Naive thymus-derived CD4-positive, alpha-beta T cell (primary cell): Measurements from ENCODE around the gene SLC25A11. TPM values are rescaled to one million over a fixed set of nuclear protein-coding genes. Genes with fewer than 3 reads are reported as not detected.

Source experiments
- ATAC-seq: fragments of 150-1000 bp; cut with Tn5 transposase; 2 replicates; pipeline ENCODE4 v1.10.0; 2021; ENCODE audit warnings: mild to moderate bottlenecking, moderate library complexity
- CTCF ChIA-PET: fragments of 350-600 bp; sonication (Branson Sonifier 250); formaldehyde crosslinking; loops from one replicate; lab custom pipeline; 2021; ENCODE audit warnings: antibody characterized with exemption; lab: Charles Lee
- POLR2A ChIA-PET: fragments of 350-600 bp; sonication (Branson Sonifier 250); formaldehyde crosslinking; loops from one replicate; lab custom pipeline; 2021; ENCODE audit warnings: antibody characterized with exemption, inconsistent platforms; lab: Charles Lee
- DNase-seq, 9 donors: peaks; one replicate each; pipeline versions ENCODE4 v3.0.0 to v3.0.0-alpha.2; 2020 to 2022; ENCODE audit warnings: mixed read lengths in 1 of 9
- H3K27ac ChIP-seq: one replicate; pipeline ENCODE4 v1.7.0; 2013; ENCODE audit warnings: mild to moderate bottlenecking, low read depth, low read length, moderate library complexity
- H3K27me3 ChIP-seq, 2 donors: one replicate each; pipeline ENCODE4 v1.7.0; 2013; ENCODE audit warnings: low read length in 2 of 2, mild to moderate bottlenecking in 2 of 2, moderate library complexity in 2 of 2; ENCODE audit not compliant: control insufficient read depth in 2 of 2, insufficient read depth in 2 of 2
- H3K36me3 ChIP-seq, 3 experiments: 1 replicate in 2 of 3; 2 replicates in 1 of 3; pipeline ENCODE4 v1.7.0; 2013; ENCODE audit warnings: low read length in 3 of 3, mild to moderate bottlenecking in 3 of 3, moderate library complexity in 1 of 3; ENCODE audit not compliant: insufficient read depth in 3 of 3, control insufficient read depth in 2 of 3
- H3K4me1 ChIP-seq, 2 donors: one replicate each; pipeline ENCODE4 v1.7.0; 2013; ENCODE audit warnings: low read length in 2 of 2, mild to moderate bottlenecking in 2 of 2, moderate library complexity in 1 of 2; ENCODE audit not compliant: control insufficient read depth in 2 of 2, insufficient read depth in 2 of 2
- H3K4me3 ChIP-seq: 2 replicates; pipeline ENCODE4 v1.7.0; 2013; ENCODE audit warnings: mild to moderate bottlenecking, low read length
- H3K9me3 ChIP-seq, 3 experiments: 1 replicate in 2 of 3; 2 replicates in 1 of 3; pipeline ENCODE4 v1.7.0; 2013; ENCODE audit warnings: low read length in 3 of 3; ENCODE audit not compliant: control insufficient read depth in 2 of 3
- H3K27ac Mint-ChIP-seq, 9 donors: one replicate each; pipeline ENCODE4 v1.8.0; 2020 to 2022; ENCODE audit warnings: mixed read lengths in 9 of 9, mild to moderate bottlenecking in 8 of 9, moderate library complexity in 5 of 9, inconsistent platforms in 2 of 9
- H3K27me3 Mint-ChIP-seq, 5 donors: one replicate each; pipeline ENCODE4 v1.8.0; 2021 to 2022; ENCODE audit warnings: mixed read lengths in 5 of 5, mild to moderate bottlenecking in 1 of 5
- H3K36me3 Mint-ChIP-seq, 5 donors: one replicate each; pipeline ENCODE4 v1.8.0; 2020 to 2022; ENCODE audit warnings: mixed read lengths in 5 of 5, mild to moderate bottlenecking in 3 of 5, inconsistent platforms in 1 of 5
- H3K4me1 Mint-ChIP-seq, 7 donors: one replicate each; pipeline ENCODE4 v1.8.0; 2020 to 2022; ENCODE audit warnings: mixed read lengths in 7 of 7, mild to moderate bottlenecking in 3 of 7, inconsistent platforms in 1 of 7
- H3K4me3 Mint-ChIP-seq, 10 donors: one replicate each; pipeline ENCODE4 v1.8.0; 2020 to 2022; ENCODE audit warnings: mild to moderate bottlenecking in 10 of 10, mixed read lengths in 10 of 10, moderate library complexity in 6 of 10, inconsistent platforms in 2 of 10
- H3K9me3 Mint-ChIP-seq, 11 donors: one replicate each; pipeline ENCODE4 v1.8.0; 2020 to 2022; ENCODE audit warnings: mixed read lengths in 11 of 11, mild to moderate bottlenecking in 4 of 11, inconsistent platforms in 1 of 11, moderate library complexity in 1 of 11
- intact Hi-C, 2 donors: fragments of 100-400 bp; cut with micrococcal nuclease; formaldehyde crosslinking; loops; one replicate each; pipeline ENCODE4 v1.15.1; 2023
- polyA plus RNA-seq, 2 donors: library from polyadenylated mRNA; unstranded; fragments of 300-500 nt; fragmentation: Illumina TruSeq; gene quantifications; one replicate each; pipeline ENCODE4 v1.2.3, GENCODE V29; 2021
- total RNA-seq, 6 experiments: library from RNA in 5 of 6; stranded (reverse) in 5 of 6; gene quantifications; 1 replicate in 5 of 6; 2 replicates in 1 of 6; pipeline ENCODE4 v1.2.3 and lab custom pipeline; 2021 to 2026

SLC25A11 gene
- total and polyA plus RNA-seq, 7 experiments from 2014 or later, result 27.0 to 86.8 (median 50.2) TPM

GRCh38 chr17:4948931-4949320 lies 9.1 kb upstream of the SLC25A11 start:
- Mint-ChIP-seq H3K4me3 (peak overlapping the region; percentile 92 to 100 (median 98)), H3K36me3 (peaks cover 5 to 36% (median 18%) of the 10 kb centered on the region in 5 donors), H3K9me3 (peaks cover 0 to 5% (median 0%) of the 10 kb centered on the region in 11 donors), H3K4me1 (peaks cover 37 to 50% (median 43%) of the 10 kb centered on the region in 7 donors), H3K27me3 (peaks cover 0 to 2% (median 0%) of the 10 kb centered on the region in 5 donors), H3K27ac (peak overlapping the region; percentile 83 to 100 (median 96))
- peak overlapping the region; percentile 98 for H3K4me3 ChIP-seq
- intact Hi-C loops, result loop anchor here (1.0 to 10.0 kb wide), 13 partner anchors 9 to 1706 kb away; partner anchors contain the start of genes ARRB2 (in 2 of the 2), INCA1 (in 2 of the 2), KIF1C (in 2 of the 2) and NUP88 (in 2 of the 2)
- ChIA-PET POLR2A (interaction anchor here (0.6 to 13.0 kb wide), 17 partner anchors 10 to 805 kb away, joined by 3 to 278 read pairs (median 6); partner anchors contain the start of genes C17orf107, CAMTA2, RNF167 and SLC25A11), CTCF (interaction anchor here (0.6 to 2.3 kb wide), 5 partner anchors 9 to 804 kb away, joined by 3 to 12 read pairs (median 4); partner anchors contain the start of genes RNF167, SLC25A11 and SPAG7)
- peak overlapping the region; percentile 89 for H3K27ac ChIP-seq
- H3K9me3 ChIP-seq, result no peaks in the 10 kb centered on the region
- H3K4me1 ChIP-seq, result peaks cover 27 to 35% of the 10 kb centered on the region in 2 donors
- peak in 7 of 9 donors; percentile 69 to 84 (median 79) for DNase-seq
- ATAC-seq, result peak; percentile 58
- H3K27me3 ChIP-seq, result no peaks in the 10 kb centered on the region
- H3K36me3 ChIP-seq, result peaks cover 5 to 31% (median 16%) of the 10 kb centered on the region in 3 experiments

- H3K27ac Mint-ChIP-seq, result peak within 1 kb of the TSS; percentile 92 to 100 (median 96)
Measured at GRCh38 chr17:4948166-4948930, 8.5 kb upstream of the SLC25A11 start, which contains the start of gene PFN1. Gene PFN1 (minus strand): TSS chr17:4948530. CDS start chr17:4948394, 136 bp downstream.

GRCh38 chr17:4947411-4948165 lies 7.7 kb upstream of the SLC25A11 start:
- Histone ChIP-seq H3K4me1 (peaks cover 41 to 48% of the 10 kb centered on the region in 2 donors), H3K4me3 (peak overlapping the region; percentile 98), H3K36me3 (peaks cover 14 to 42% (median 16%) of the 10 kb centered on the region in 3 experiments), H3K27me3 (no peaks in the 10 kb centered on the region), H3K9me3 (no peaks in the 10 kb centered on the region), H3K27ac (peak overlapping the region; percentile 89)
- intact Hi-C loops, result loop anchor here (1.0 to 10.0 kb wide), 13 partner anchors 7 to 1707 kb away; partner anchors contain the start of genes INCA1 (in 2 of the 2), KIF1C (in 2 of the 2), MINK1 (in 2 of the 2) and NUP88 (in 2 of the 2)
- Mint-ChIP-seq H3K4me3 (peak overlapping the region; percentile 92 to 100 (median 98)), H3K9me3 (peaks cover 0 to 5% (median 0%) of the 10 kb centered on the region in 11 donors), H3K27me3 (peaks cover 0 to 2% (median 0%) of the 10 kb centered on the region in 5 donors), H3K36me3 (peaks cover 5 to 45% (median 25%) of the 10 kb centered on the region in 5 donors), H3K4me1 (peaks cover 48 to 59% (median 56%) of the 10 kb centered on the region in 7 donors), H3K27ac (peak overlapping the region; percentile 81 to 98 (median 94))
- peak; percentile 51 to 81 (median 66) for DNase-seq
- ChIA-PET POLR2A (interaction anchor here (0.6 to 13.0 kb wide), 19 partner anchors 9 to 804 kb away, joined by 3 to 278 read pairs (median 5); partner anchors contain the start of genes C17orf107, CAMTA2, INCA1 and KIF1C), CTCF (interaction anchor here (1.4 to 2.3 kb wide), 2 partner anchors 14 to 20 kb away, joined by 4 to 12 read pairs; partner anchors contain the start of gene SPAG7)
- peak; percentile 35 for ATAC-seq

More at GRCh38 chr17:4948166-4948930, 8.5 kb upstream of the SLC25A11 start, which contains the start of gene PFN1:
- Mint-ChIP-seq H3K9me3 (peaks cover 0 to 5% (median 0%) of the 10 kb centered on the region in 11 donors), H3K27me3 (peaks cover 0 to 2% (median 0%) of the 10 kb centered on the region in 5 donors), H3K4me3 (peak within 1 kb of the TSS; percentile 92 to 100 (median 98)), H3K36me3 (peaks cover 5 to 38% (median 18%) of the 10 kb centered on the region in 5 donors), H3K4me1 (peaks cover 40 to 51% (median 48%) of the 10 kb centered on the region in 7 donors)
- ChIA-PET POLR2A (interaction anchor here (0.6 to 13.0 kb wide), 22 partner anchors 9 to 805 kb away, joined by 3 to 278 read pairs (median 5); partner anchors contain the start of genes C17orf107, CAMTA2, INCA1 and KIF1C), CTCF (interaction anchor here (0.6 to 2.3 kb wide), 5 partner anchors 9 to 803 kb away, joined by 3 to 12 read pairs (median 4); partner anchors contain the start of genes RNF167, SLC25A11 and SPAG7)
- peak within 1 kb of the TSS; percentile 98 for H3K4me3 ChIP-seq
- no peaks in the 10 kb centered on the region for H3K9me3 ChIP-seq
- H3K36me3 ChIP-seq, result peaks cover 6 to 34% (median 16%) of the 10 kb centered on the region in 3 experiments
- peak within 1 kb of the TSS; percentile 89 for H3K27ac ChIP-seq
- ATAC-seq (peak; percentile 77), DNase-seq (peak; percentile 64 to 93 (median 90))
- intact Hi-C loops, result loop anchor here (1.0 to 10.0 kb wide), 12 partner anchors 8 to 1706 kb away; partner anchors contain the start of genes INCA1 (in 2 of the 2), KIF1C (in 2 of the 2), NUP88 (in 2 of the 2) and RNF167 (in 2 of the 2)
- peaks cover 33 to 40% of the 10 kb centered on the region in 2 donors for H3K4me1 ChIP-seq
- no peaks in the 10 kb centered on the region for H3K27me3 ChIP-seq

GRCh38 chr17:4947010-4947410 lies 7.2 kb upstream of the SLC25A11 start:
- DNase-seq, result no peak
- Mint-ChIP-seq H3K27me3 (peaks cover 0 to 2% (median 0%) of the 10 kb centered on the region in 5 donors), H3K9me3 (peaks cover 0 to 5% (median 0%) of the 10 kb centered on the region in 11 donors), H3K27ac (peak overlapping the region; percentile 70 to 98 (median 93)), H3K4me1 (peaks cover 53 to 64% (median 62%) of the 10 kb centered on the region in 7 donors), H3K36me3 (peaks cover 5 to 51% (median 30%) of the 10 kb centered on the region in 5 donors), H3K4me3 (peak overlapping the region; percentile 92 to 100 (median 96))
- ATAC-seq, result no peak
- ChIA-PET POLR2A (interaction anchor here (0.6 to 13.0 kb wide), 12 partner anchors 8 to 235 kb away, joined by 3 to 278 read pairs (median 8); partner anchors contain the start of genes C17orf107, CAMTA2, INCA1 and KIF1C), CTCF (interaction anchor here (2.1 to 2.3 kb wide), 2 partner anchors 20 kb away, joined by 9 to 12 read pairs; partner anchors contain the start of gene SPAG7)
- Histone ChIP-seq H3K4me3 (peak overlapping the region; percentile 98), H3K27me3 (no peaks in the 10 kb centered on the region), H3K9me3 (no peaks in the 10 kb centered on the region), H3K4me1 (peaks cover 46 to 54% of the 10 kb centered on the region in 2 donors), H3K36me3 (peaks cover 14 to 46% (median 16%) of the 10 kb centered on the region in 3 experiments), H3K27ac (peak overlapping the region; percentile 89)
- intact Hi-C loops, result loop anchor here (2.0 to 10.0 kb wide), 5 partner anchors 114 to 1708 kb away; partner anchors contain the start of genes MINK1 (in 2 of the 2), ZNF594 (in 2 of the 2), C17orf100 (in 1 of the 2) and MED31 (in 1 of the 2)
